ENCODE measurements around the gene GRK5. TPM values are rescaled to one million over a fixed set of nuclear protein-coding genes. Genes with fewer than 3 reads are reported as not detected.

Gene GRK5
- total RNA-seq, 1 donor from 2014 or later = 43.2 TPM

DNA sequence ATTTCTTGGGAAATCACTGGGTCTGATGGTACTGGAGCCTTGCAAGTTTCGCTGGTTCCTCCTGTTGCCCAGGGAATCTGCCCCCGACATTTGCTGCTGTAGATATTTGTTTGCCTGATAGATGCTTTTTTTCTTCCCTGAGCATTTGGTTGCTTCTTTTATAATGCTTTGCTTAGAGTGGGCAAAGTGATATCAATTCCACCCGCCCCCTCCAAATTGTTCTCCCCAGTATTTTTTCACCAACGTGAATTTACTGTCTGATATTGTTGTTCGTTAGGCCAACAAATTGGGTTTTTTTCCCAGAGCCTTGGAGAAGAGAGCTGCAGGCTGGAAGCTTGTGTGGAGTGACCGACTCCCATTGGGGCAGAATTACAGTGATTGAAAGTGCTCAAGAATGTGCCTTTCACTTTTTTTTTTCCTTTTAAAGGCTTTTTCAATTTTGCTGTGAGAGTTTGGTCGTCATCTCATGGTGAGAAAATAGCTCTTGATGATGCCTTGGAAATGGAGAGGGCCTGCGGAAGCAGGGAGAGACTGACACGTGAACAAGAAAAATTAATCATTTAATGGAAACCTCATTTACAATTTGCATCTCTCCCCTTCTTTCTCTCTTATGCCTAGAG lies 2.5 kb downstream of the GRK5 start:
- no peak for DNase-seq (ENCODE audit: extremely low spot score, unreplicated experiment)
- peaks cover 9% of the 10 kb centered on the region for H3K36me3 Mint-ChIP-seq (ENCODE audit: unreplicated experiment)
- no peaks in the 10 kb centered on the region for H3K27me3 Mint-ChIP-seq (ENCODE audit: unreplicated experiment)
- H3K4me3 Mint-ChIP-seq (ENCODE audit: unreplicated experiment) = peak overlapping the region; percentile 98
- peaks cover 54% of the 10 kb centered on the region for H3K4me1 Mint-ChIP-seq (ENCODE audit: unreplicated experiment)
- H3K9me3 Mint-ChIP-seq (ENCODE audit: unreplicated experiment) = no peaks in the 10 kb centered on the region
- H3K27ac Mint-ChIP-seq (ENCODE audit: unreplicated experiment) = peak overlapping the region; percentile 90
- TF ChIP-seq, protein P1, sequence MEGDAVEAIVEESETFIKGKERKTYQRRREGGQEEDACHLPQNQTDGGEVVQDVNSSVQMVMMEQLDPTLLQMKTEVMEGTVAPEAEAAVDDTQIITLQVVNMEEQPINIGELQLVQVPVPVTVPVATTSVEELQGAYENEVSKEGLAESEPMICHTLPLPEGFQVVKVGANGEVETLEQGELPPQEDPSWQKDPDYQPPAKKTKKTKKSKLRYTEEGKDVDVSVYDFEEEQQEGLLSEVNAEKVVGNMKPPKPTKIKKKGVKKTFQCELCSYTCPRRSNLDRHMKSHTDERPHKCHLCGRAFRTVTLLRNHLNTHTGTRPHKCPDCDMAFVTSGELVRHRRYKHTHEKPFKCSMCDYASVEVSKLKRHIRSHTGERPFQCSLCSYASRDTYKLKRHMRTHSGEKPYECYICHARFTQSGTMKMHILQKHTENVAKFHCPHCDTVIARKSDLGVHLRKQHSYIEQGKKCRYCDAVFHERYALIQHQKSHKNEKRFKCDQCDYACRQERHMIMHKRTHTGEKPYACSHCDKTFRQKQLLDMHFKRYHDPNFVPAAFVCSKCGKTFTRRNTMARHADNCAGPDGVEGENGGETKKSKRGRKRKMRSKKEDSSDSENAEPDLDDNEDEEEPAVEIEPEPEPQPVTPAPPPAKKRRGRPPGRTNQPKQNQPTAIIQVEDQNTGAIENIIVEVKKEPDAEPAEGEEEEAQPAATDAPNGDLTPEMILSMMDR (IDR thresholded peaks at IDR 0.05) = no peak

DNA sequence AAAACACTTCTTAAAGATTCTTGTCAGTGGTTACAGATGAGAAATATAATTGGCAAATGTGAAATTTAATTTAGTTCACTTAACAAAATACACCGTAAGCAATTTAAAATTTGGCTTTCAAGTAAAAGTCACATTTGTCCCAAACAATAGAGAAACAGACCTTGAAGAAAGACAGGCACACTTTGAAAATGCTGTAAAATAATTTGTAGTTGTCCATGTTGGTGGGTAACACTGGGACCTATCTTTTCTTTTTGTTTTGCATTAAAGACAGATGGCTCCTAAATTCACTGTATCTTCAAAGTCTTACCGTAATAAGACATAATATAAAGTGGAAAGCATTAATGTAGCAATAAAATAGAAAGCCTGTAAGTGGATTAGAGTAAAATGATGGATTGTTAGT lies 3.3 kb downstream of the GRK5 start:
- no peaks in the 10 kb centered on the region for H3K9me3 Mint-ChIP-seq (ENCODE audit: unreplicated experiment)
- H3K27ac Mint-ChIP-seq (ENCODE audit: unreplicated experiment) = peak overlapping the region; percentile 90
- H3K27me3 Mint-ChIP-seq (ENCODE audit: unreplicated experiment) = no peaks in the 10 kb centered on the region
- H3K4me3 Mint-ChIP-seq (ENCODE audit: unreplicated experiment) = peak overlapping the region; percentile 49
- no peak for DNase-seq (ENCODE audit: extremely low spot score, unreplicated experiment)
- H3K4me1 Mint-ChIP-seq (ENCODE audit: unreplicated experiment) = peaks cover 54% of the 10 kb centered on the region
- peaks cover 9% of the 10 kb centered on the region for H3K36me3 Mint-ChIP-seq (ENCODE audit: unreplicated experiment)
- TF ChIP-seq, protein P1 (IDR thresholded peaks at IDR 0.05) = no peak

DNA sequence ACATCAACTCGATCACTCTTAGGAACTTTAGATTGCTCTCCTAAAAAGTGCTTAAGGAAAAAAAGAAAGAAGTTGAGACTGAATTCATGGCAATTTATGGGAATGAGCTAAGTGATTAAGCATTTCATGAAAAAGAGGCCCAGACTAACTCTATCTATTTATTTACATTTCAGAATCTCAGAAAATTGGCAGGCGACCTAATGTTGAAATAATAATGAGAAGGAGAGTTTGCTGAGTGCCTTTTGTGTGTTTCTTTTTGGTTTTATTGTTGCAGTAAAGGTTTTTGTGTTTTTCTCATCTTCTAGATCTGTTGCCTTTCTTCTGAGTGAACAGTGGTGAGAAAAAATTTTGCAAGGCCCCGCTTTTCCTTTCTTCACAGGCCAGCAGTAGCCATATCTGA lies 3.8 kb downstream of the GRK5 start:
- Mint-ChIP-seq H3K4me1 (ENCODE audit: unreplicated experiment) (peaks cover 52% of the 10 kb centered on the region), H3K27ac (ENCODE audit: unreplicated experiment) (peak overlapping the region; percentile 90), H3K4me3 (ENCODE audit: unreplicated experiment) (peak overlapping the region; percentile 49), H3K27me3 (ENCODE audit: unreplicated experiment) (no peaks in the 10 kb centered on the region), H3K9me3 (ENCODE audit: unreplicated experiment) (no peaks in the 10 kb centered on the region), H3K36me3 (ENCODE audit: unreplicated experiment) (peaks cover 9% of the 10 kb centered on the region)
- TF ChIP-seq, protein P1 (IDR thresholded peaks at IDR 0.05) = no peak
- DNase-seq (ENCODE audit: extremely low spot score, unreplicated experiment) = no peak

DNA sequence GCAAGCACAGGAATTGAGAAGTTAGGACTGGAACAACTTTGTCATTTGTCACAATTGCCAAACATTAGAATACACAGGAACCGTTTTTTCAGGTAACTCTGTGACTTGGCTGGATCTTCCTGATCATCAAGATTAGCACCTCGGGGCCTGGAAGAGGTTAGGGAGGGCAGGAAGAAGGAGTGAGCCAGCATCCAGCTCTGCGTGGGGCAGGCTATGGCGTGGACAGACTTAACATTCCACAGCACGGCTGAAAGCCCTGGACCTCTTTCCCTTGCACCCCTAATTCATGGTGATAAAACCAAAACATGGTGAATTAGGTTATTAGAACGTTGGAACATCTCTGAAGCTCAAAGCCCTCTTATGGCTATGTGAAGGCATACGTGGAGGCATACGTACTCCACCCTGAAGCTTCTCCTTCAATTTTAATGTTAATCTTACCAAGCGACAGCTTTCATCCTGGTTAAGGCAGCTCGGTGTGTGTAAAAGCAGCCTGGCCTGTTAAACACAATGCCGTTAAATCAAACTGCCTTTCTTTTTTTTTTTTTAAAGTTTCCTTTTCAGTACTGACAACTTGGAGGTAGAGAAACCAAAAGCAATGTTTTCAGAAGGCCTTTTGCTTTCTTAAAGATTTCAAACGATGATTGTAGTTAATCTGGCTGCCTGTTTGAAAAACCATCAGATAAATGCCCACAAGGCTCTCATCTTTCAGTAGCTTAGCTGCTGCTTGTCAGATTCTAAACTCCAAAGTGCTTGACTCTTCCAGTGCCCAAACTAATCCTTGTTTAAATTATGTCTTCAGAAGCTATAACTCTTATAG lies 4.5 kb downstream of the GRK5 start:
- Mint-ChIP-seq H3K4me1 (ENCODE audit: unreplicated experiment) (peaks cover 47% of the 10 kb centered on the region), H3K36me3 (ENCODE audit: unreplicated experiment) (peaks cover 9% of the 10 kb centered on the region), H3K27me3 (ENCODE audit: unreplicated experiment) (no peaks in the 10 kb centered on the region), H3K4me3 (ENCODE audit: unreplicated experiment) (peak overlapping the region; percentile 58), H3K27ac (ENCODE audit: unreplicated experiment) (peak overlapping the region; percentile 90), H3K9me3 (ENCODE audit: unreplicated experiment) (no peaks in the 10 kb centered on the region)
- TF ChIP-seq, protein P1 (IDR thresholded peaks at IDR 0.05) = no peak
- no peak for DNase-seq (ENCODE audit: extremely low spot score, unreplicated experiment)

DNA sequence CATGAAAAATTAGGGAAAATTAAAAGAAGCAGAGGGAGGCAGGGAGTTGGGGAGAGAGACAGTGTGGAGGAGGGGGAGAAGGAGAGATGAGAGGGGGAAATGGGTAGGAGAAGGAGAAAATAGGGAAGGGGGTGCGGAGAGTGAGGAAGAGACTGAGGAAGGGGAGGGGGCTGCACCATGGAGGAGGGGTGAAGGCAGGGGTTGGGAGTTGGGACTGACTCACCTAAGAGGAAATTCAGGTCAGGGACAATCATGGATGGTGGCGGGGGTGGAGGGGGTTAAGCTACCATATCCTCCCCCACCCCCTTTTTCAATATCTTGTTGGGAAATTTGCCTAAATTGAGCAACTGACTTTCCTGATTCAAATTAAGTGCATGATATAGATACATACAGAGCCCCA lies 8.0 kb downstream of the GRK5 start:
- no peak overlapping the region for H3K27ac Mint-ChIP-seq (ENCODE audit: unreplicated experiment)
- H3K36me3 Mint-ChIP-seq (ENCODE audit: unreplicated experiment) = peaks cover 10% of the 10 kb centered on the region

More for the DNA sequence above, 8.0 kb downstream of the GRK5 start:
- DNase-seq (ENCODE audit: extremely low spot score, unreplicated experiment) = no peak
- Mint-ChIP-seq H3K9me3 (ENCODE audit: unreplicated experiment) (no peaks in the 10 kb centered on the region), H3K4me3 (ENCODE audit: unreplicated experiment) (no peak overlapping the region), H3K27me3 (ENCODE audit: unreplicated experiment) (no peaks in the 10 kb centered on the region), H3K4me1 (ENCODE audit: unreplicated experiment) (peaks cover 41% of the 10 kb centered on the region)
- TF ChIP-seq, protein P1 (IDR thresholded peaks at IDR 0.05) = no peak
